ENCODE measurements around the gene SGPL1. TPM values are rescaled to one million over a fixed set of nuclear protein-coding genes. Genes with fewer than 3 reads are reported as not detected.

Gene SGPL1
- total RNA-seq, 2 experiments from 2014 or later: 14.8 to 17.2 TPM

DNA sequence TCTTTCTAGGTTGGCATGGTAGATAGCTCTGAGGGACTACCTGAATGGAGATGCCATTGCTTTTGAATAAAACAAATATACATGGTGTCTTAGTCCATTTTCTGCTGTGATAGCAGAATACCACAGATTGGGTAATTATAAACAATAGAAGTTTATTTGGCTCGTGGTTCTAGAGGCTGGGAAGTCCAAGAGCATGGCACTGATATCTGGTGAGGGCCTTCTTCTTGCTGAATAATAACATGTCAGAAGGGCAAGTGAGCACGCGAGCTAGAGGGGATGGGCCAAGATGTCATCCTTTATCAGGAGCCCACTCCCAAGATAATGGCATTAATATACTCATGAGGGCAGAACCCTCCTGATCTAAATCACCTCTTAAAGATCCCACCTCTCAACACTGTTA is 21.9 kb downstream of the SGPL1 start:
- H3K36me3 Mint-ChIP-seq (ENCODE audit: low read depth): peaks cover 31% of the 10 kb centered on the region
- H3K4me3 Mint-ChIP-seq: no peak overlapping the region
- no peak for DNase-seq
- CTCF ChIA-PET: interaction anchor here (2.0 kb wide), 1 partner anchor 20 kb away, joined by 4 read pairs; no protein-coding TSS in a partner anchor
- H3K4me1 Mint-ChIP-seq (ENCODE audit: low read depth): peaks cover 52% of the 10 kb centered on the region
- peaks cover 2% of the 10 kb centered on the region for H3K9me3 Mint-ChIP-seq
- intact Hi-C loops (cut with micrococcal nuclease): no loop called here
- H3K27ac Mint-ChIP-seq: no peak overlapping the region
- no peaks in the 10 kb centered on the region for H3K27me3 Mint-ChIP-seq (ENCODE audit: low read depth)

DNA sequence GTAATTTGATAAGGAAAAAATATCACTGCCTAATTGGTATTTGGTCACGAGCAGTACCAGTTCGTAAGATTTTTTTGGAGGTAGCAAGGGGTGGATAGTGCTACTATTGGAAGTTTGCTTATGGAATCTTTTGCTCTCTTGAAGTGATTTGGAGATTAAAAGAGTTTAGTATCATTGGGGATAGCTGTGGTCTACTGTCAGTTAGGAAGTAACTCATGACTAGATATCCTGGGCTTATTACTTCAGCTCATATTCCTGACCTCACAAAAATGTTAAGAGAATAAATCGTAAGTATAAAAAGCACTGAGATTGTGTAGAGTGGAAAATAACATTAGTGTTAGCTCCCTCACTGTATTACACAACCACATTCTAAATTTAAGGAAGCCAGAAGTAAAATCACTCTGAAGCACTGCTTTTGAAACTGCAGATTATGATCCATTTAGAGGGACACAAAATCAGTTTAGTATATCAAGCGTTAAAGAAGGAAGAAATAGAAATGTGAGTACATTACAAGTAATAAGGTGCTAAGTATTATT is 22.6 kb downstream of the SGPL1 start:
- intact Hi-C loops (cut with micrococcal nuclease): no loop called here
- no peak for DNase-seq
- CTCF ChIA-PET: interaction anchor here (0.6 to 2.0 kb wide), 5 partner anchors 17 to 618 kb away, joined by 3 to 4 read pairs (median 4); no protein-coding TSS in a partner anchor
- H3K9me3 Mint-ChIP-seq: peaks cover 2% of the 10 kb centered on the region
- H3K4me3 Mint-ChIP-seq: no peak overlapping the region
- no peaks in the 10 kb centered on the region for H3K27me3 Mint-ChIP-seq (ENCODE audit: low read depth)
- peaks cover 32% of the 10 kb centered on the region for H3K36me3 Mint-ChIP-seq (ENCODE audit: low read depth)
- H3K4me1 Mint-ChIP-seq (ENCODE audit: low read depth): peaks cover 45% of the 10 kb centered on the region
- H3K27ac Mint-ChIP-seq: no peak overlapping the region

GRCh38 chr10:70840836-70841235 is 25.1 kb downstream of the SGPL1 start:
- DNase-seq: no peak
- Mint-ChIP-seq H3K4me3 (no peak overlapping the region), H3K9me3 (peaks cover 2% of the 10 kb centered on the region), H3K36me3 (ENCODE audit: low read depth) (peaks cover 41% of the 10 kb centered on the region), H3K27me3 (ENCODE audit: low read depth) (no peaks in the 10 kb centered on the region), H3K27ac (no peak overlapping the region), H3K4me1 (ENCODE audit: low read depth) (peaks cover 37% of the 10 kb centered on the region)
- intact Hi-C loops (cut with micrococcal nuclease): no loop called here
- CTCF ChIA-PET: no interaction called here

- H3K27ac Mint-ChIP-seq: no peak overlapping the region
- intact Hi-C loops (cut with micrococcal nuclease): no loop called here
Observed at GRCh38 chr10:70843333-70843732, 27.6 kb downstream of the SGPL1 start.

GRCh38 chr10:70843776-70844489 is 28.2 kb downstream of the SGPL1 start:
- Mint-ChIP-seq H3K4me1 (ENCODE audit: low read depth) (peaks cover 35% of the 10 kb centered on the region), H3K27me3 (ENCODE audit: low read depth) (no peaks in the 10 kb centered on the region), H3K36me3 (ENCODE audit: low read depth) (peaks cover 31% of the 10 kb centered on the region), H3K27ac (no peak overlapping the region), H3K4me3 (no peak overlapping the region), H3K9me3 (no peaks in the 10 kb centered on the region)
- intact Hi-C loops (cut with micrococcal nuclease): no loop called here
- DNase-seq: no peak
- CTCF ChIA-PET: interaction anchor here (0.5 kb wide), 1 partner anchor 22 kb away, joined by 3 read pairs; no protein-coding TSS in a partner anchor

More at GRCh38 chr10:70843333-70843732, 27.6 kb downstream of the SGPL1 start:
- Mint-ChIP-seq H3K36me3 (ENCODE audit: low read depth) (peaks cover 30% of the 10 kb centered on the region), H3K4me1 (ENCODE audit: low read depth) (peaks cover 31% of the 10 kb centered on the region), H3K9me3 (no peaks in the 10 kb centered on the region), H3K27me3 (ENCODE audit: low read depth) (no peaks in the 10 kb centered on the region), H3K4me3 (no peak overlapping the region)
- CTCF ChIA-PET: no interaction called here
- no peak for DNase-seq

DNA sequence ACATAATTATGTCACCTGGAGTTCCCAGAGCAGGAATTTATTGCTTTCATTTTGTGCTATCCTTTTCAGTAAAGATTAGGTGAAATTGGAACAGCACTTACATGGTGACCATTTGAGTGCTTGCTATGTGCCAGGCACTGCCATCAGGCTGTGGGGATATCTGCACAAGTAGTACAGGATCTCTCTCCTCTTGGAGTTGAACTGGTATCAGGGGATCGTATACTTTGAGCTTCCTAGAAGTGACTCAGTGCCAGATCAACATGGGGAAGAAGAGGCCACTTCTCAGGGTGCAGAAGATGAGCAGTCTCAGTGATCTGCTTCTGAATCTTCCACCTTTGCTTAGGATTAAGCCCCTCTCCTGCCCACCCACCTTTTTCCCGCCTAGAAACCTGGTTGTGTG is 29.5 kb downstream of the SGPL1 start:
- no peak overlapping the region for H3K4me3 Mint-ChIP-seq

GRCh38 chr10:70845816-70846215 is 30.1 kb downstream of the SGPL1 start:
- Mint-ChIP-seq H3K27me3 (ENCODE audit: low read depth) (no peaks in the 10 kb centered on the region), H3K4me1 (ENCODE audit: low read depth) (peaks cover 36% of the 10 kb centered on the region)

More for the DNA sequence above, 29.5 kb downstream of the SGPL1 start:
- CTCF ChIA-PET: interaction anchor here (0.8 kb wide), 1 partner anchor 58 kb away, joined by 3 read pairs; no protein-coding TSS in a partner anchor
- H3K4me1 Mint-ChIP-seq (ENCODE audit: low read depth): peaks cover 39% of the 10 kb centered on the region
- H3K27ac Mint-ChIP-seq: no peak overlapping the region
- no peaks in the 10 kb centered on the region for H3K9me3 Mint-ChIP-seq
- no peaks in the 10 kb centered on the region for H3K27me3 Mint-ChIP-seq (ENCODE audit: low read depth)
- intact Hi-C loops (cut with micrococcal nuclease): loop anchor here (5.0 kb wide), 1 partner anchor 368 kb away; the partner anchor contains the start of gene PALD1
- no peak for DNase-seq
- H3K36me3 Mint-ChIP-seq (ENCODE audit: low read depth): peaks cover 30% of the 10 kb centered on the region

DNA sequence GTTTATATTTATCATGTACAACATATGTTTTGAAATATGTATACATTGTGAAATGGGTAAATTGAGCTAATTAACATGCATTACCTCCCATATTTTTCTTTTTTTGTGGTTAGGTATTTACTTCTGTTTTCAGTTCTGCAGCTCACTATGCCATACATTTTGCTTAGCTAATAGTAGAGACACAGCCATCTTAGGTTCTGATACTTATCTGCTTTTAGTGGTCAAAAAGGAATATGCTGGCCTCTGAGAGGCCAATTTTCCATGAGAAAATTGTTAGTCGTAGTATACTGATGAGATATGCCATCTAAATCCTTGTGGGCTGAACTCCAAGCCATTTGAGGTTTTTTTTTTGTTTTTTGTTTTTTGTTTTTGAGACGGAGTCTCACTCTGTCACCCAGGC is 31.0 kb downstream of the SGPL1 start:
- CTCF ChIA-PET: interaction anchor here (0.7 kb wide), 1 partner anchor 16 kb away, joined by 4 read pairs; no protein-coding TSS in a partner anchor
- DNase-seq: no peak
- Mint-ChIP-seq H3K27ac (no peak overlapping the region), H3K9me3 (no peaks in the 10 kb centered on the region), H3K4me1 (ENCODE audit: low read depth) (peaks cover 30% of the 10 kb centered on the region), H3K27me3 (ENCODE audit: low read depth) (no peaks in the 10 kb centered on the region), H3K36me3 (ENCODE audit: low read depth) (peaks cover 33% of the 10 kb centered on the region), H3K4me3 (no peak overlapping the region)
- intact Hi-C loops (cut with micrococcal nuclease): loop anchor here (5.0 kb wide), 1 partner anchor 369 kb away; the partner anchor contains the start of gene PALD1

More at GRCh38 chr10:70845816-70846215, 30.1 kb downstream of the SGPL1 start:
- H3K4me3 Mint-ChIP-seq: no peak overlapping the region
- no peak for DNase-seq
- H3K36me3 Mint-ChIP-seq (ENCODE audit: low read depth): peaks cover 33% of the 10 kb centered on the region
- intact Hi-C loops (cut with micrococcal nuclease): loop anchor here (5.0 kb wide), 1 partner anchor 369 kb away; the partner anchor contains the start of gene PALD1
- CTCF ChIA-PET: no interaction called here
- H3K27ac Mint-ChIP-seq: no peak overlapping the region
- H3K9me3 Mint-ChIP-seq: no peaks in the 10 kb centered on the region

- CTCF ChIA-PET: interaction anchor here (0.5 to 1.1 kb wide), 3 partner anchors 31 to 55 kb away, joined by 3 to 5 read pairs (median 4); no protein-coding TSS in a partner anchor
- peaks cover 30% of the 10 kb centered on the region for H3K4me1 Mint-ChIP-seq (ENCODE audit: low read depth)
- peaks cover 28% of the 10 kb centered on the region for H3K36me3 Mint-ChIP-seq (ENCODE audit: low read depth)
- H3K9me3 Mint-ChIP-seq: no peaks in the 10 kb centered on the region
- DNase-seq: no peak
- H3K27me3 Mint-ChIP-seq (ENCODE audit: low read depth): no peaks in the 10 kb centered on the region
- intact Hi-C loops (cut with micrococcal nuclease): loop anchor here (1.0 to 5.0 kb wide), 4 partner anchors 15 to 371 kb away; partner anchors contain the start of gene PALD1
- H3K4me3 Mint-ChIP-seq: no peak overlapping the region
- H3K27ac Mint-ChIP-seq: peak overlapping the region; percentile 73
Observed at GRCh38 chr10:70847659-70848360, 32.1 kb downstream of the SGPL1 start.

DNA sequence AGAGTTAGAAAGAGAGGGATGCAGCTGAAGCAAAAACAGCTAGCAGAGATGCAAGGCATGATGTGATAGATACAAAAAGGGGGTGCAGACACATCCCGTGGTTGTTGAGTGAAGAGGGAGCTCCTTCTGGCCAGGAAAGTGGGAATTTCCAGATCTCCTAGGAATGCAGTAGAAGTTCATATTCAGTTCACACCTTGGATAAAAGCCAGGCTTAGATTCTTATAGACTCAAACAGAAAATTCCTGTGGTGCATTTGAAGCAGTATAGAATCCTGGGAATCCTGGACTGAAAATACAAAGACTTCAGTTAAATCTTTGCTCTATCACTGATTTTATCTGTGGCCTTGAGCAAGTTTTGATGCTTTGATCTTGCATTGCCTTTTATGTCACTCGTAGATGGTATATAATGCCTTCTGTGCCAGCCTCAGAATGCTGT is 33.9 kb downstream of the SGPL1 start:
- Mint-ChIP-seq H3K9me3 (no peaks in the 10 kb centered on the region), H3K27ac (no peak overlapping the region), H3K4me3 (no peak overlapping the region), H3K36me3 (ENCODE audit: low read depth) (peaks cover 23% of the 10 kb centered on the region), H3K4me1 (ENCODE audit: low read depth) (peaks cover 30% of the 10 kb centered on the region), H3K27me3 (ENCODE audit: low read depth) (no peaks in the 10 kb centered on the region)
- intact Hi-C loops (cut with micrococcal nuclease): loop anchor here (5.0 kb wide), 1 partner anchor 372 kb away; the partner anchor contains the start of gene PALD1
- no peak for DNase-seq
- CTCF ChIA-PET: interaction anchor here (1.3 kb wide), 1 partner anchor 29 kb away, joined by 3 read pairs; no protein-coding TSS in a partner anchor

DNA sequence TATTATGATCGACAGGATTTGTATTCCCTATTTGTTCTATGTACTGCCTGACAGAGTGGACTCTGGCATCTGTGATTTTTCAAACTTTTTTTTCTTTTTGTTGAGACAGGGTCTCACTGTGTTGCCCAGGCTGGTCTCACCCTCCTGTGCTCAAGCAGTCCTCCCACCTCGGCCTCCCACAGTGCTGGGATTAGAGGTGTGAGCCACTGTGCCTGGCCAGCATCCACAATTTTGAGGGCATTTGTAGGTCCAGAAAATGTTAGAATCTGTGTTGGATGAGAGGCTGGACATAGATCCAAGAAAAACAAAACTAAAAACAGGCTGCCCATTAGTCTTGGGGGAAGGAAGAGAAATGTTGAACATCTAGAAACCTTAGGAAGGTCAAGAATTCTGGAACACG is 34.3 kb downstream of the SGPL1 start:
- Mint-ChIP-seq H3K27ac (no peak overlapping the region), H3K9me3 (no peaks in the 10 kb centered on the region), H3K4me1 (ENCODE audit: low read depth) (peaks cover 29% of the 10 kb centered on the region), H3K36me3 (ENCODE audit: low read depth) (peaks cover 20% of the 10 kb centered on the region), H3K4me3 (no peak overlapping the region), H3K27me3 (ENCODE audit: low read depth) (no peaks in the 10 kb centered on the region)
- no peak for DNase-seq
- CTCF ChIA-PET: interaction anchor here (1.0 kb wide), 1 partner anchor 34 kb away, joined by 3 read pairs; the partner anchor contains the start of gene SGPL1
- intact Hi-C loops (cut with micrococcal nuclease): no loop called here

Data from activated naive CD4-positive, alpha-beta T cell treated with anti-CD3 and anti-CD28 coated beads for 36 hours (primary cell).